H9 (cell line): Measurements from ENCODE around the gene BICDL2. TPM values are rescaled to one million over a fixed set of nuclear protein-coding genes. Genes with fewer than 3 reads are reported as not detected.
"Not testable (repeated sequence)": the region's sequence is repeated elsewhere in the genome, so short reads cannot be mapped to it uniquely, and the experiment has no call there.

Experiments
- DNase-seq: peaks from one replicate; pipeline ENCODE4 v3.0.0-alpha.2; 2017
- H2AFZ ChIP-seq: one replicate; pipeline ENCODE4 v1.6.1; 2013; ENCODE audit warnings: mild to moderate bottlenecking, low read length, control low read depth, moderate library complexity
- H2AK5ac ChIP-seq: 2 replicates; pipeline ENCODE4 v1.6.1; 2013; ENCODE audit warnings: low read length, control low read depth, mixed read lengths; ENCODE audit not compliant: insufficient read length
- H2BK120ac ChIP-seq: one replicate; pipeline ENCODE4 v1.6.1; 2013; ENCODE audit warnings: low read depth, mild to moderate bottlenecking, low read length, control low read depth, inconsistent platforms; ENCODE audit not compliant: poor library complexity, severe bottlenecking
- H2BK12ac ChIP-seq: 2 replicates; pipeline ENCODE4 v1.6.1; 2013; ENCODE audit warnings: low read length, control low read depth, mixed read lengths, low read depth; ENCODE audit not compliant: insufficient read length
- H2BK15ac ChIP-seq: 2 replicates; pipeline ENCODE4 v1.6.1; 2013; ENCODE audit warnings: low read depth, low read length, control low read depth
- H2BK20ac ChIP-seq: one replicate; pipeline ENCODE4 v1.6.1; 2013; ENCODE audit warnings: low read depth, mild to moderate bottlenecking, low read length, control low read depth, inconsistent platforms; ENCODE audit not compliant: poor library complexity, severe bottlenecking
- H2BK5ac ChIP-seq: 2 replicates; pipeline ENCODE4 v1.6.1; 2013; ENCODE audit warnings: low read length, control low read depth, mixed read lengths; ENCODE audit not compliant: insufficient read length
- H3K14ac ChIP-seq: 2 replicates; pipeline ENCODE4 v1.6.1; 2013; ENCODE audit warnings: low read length, control low read depth; ENCODE audit not compliant: insufficient read depth
- H3K18ac ChIP-seq: 2 replicates; pipeline ENCODE4 v1.6.1; 2013; ENCODE audit warnings: low read depth, mild to moderate bottlenecking, mixed read lengths, low read length, control low read depth; ENCODE audit not compliant: insufficient read length
- H3K23ac ChIP-seq: 2 replicates; pipeline ENCODE4 v1.6.1; 2013; ENCODE audit warnings: low read length, control low read depth, mixed read lengths, low read depth; ENCODE audit not compliant: insufficient read length
- H3K23me2 ChIP-seq: 2 replicates; pipeline ENCODE4 v1.6.1; 2013; ENCODE audit warnings: low read depth, mild to moderate bottlenecking, mixed read lengths, low read length, control low read depth; ENCODE audit not compliant: insufficient read length, poor library complexity, severe bottlenecking
- H3K27ac ChIP-seq: 2 replicates; pipeline ENCODE4 v1.5.1; 2013; ENCODE audit warnings: low read length, control low read depth, mixed read lengths, low read depth; ENCODE audit not compliant: insufficient read length
- H3K27me3 ChIP-seq: 2 replicates; pipeline ENCODE4 v1.6.1; 2013; ENCODE audit warnings: low read length, control low read depth, inconsistent platforms; ENCODE audit not compliant: insufficient read depth
- H3K4ac ChIP-seq: 2 replicates; pipeline ENCODE4 v1.6.1; 2013; ENCODE audit warnings: low read depth, mild to moderate bottlenecking, control low read depth, inconsistent platforms, low read length, moderate library complexity
- H3K4me1 ChIP-seq: 2 replicates; pipeline ENCODE4 v1.6.1; 2013; ENCODE audit warnings: low read length, control low read depth, inconsistent platforms; ENCODE audit not compliant: insufficient read depth
- H3K4me2 ChIP-seq: 2 replicates; pipeline ENCODE4 v1.6.1; 2013; ENCODE audit warnings: low read length, control low read depth, mixed read lengths; ENCODE audit not compliant: insufficient read length, insufficient read depth
- H3K56ac ChIP-seq: 2 replicates; pipeline ENCODE4 v1.6.1; 2013; ENCODE audit warnings: low read depth, mild to moderate bottlenecking, mixed read lengths, low read length, control low read depth; ENCODE audit not compliant: insufficient read length
- H3K79me1 ChIP-seq: 2 replicates; pipeline ENCODE4 v1.6.1; 2013; ENCODE audit warnings: low read depth, mild to moderate bottlenecking, moderate library complexity, low read length, control low read depth, inconsistent platforms; ENCODE audit not compliant: insufficient read depth, poor library complexity, severe bottlenecking
- H3K79me2 ChIP-seq: 2 replicates; pipeline ENCODE4 v1.6.1; 2013; ENCODE audit warnings: low read length, control low read depth, inconsistent platforms; ENCODE audit not compliant: insufficient read depth
- H3K9ac ChIP-seq: 2 replicates; pipeline ENCODE4 v1.6.1; 2013; ENCODE audit warnings: low read length, control low read depth, mixed read lengths; ENCODE audit not compliant: insufficient read length; ENCODE audit errors: extremely low read depth
- H3K9me3 ChIP-seq: one replicate; pipeline ENCODE4 v1.6.1; 2013; ENCODE audit warnings: low read depth, low read length, inconsistent platforms; ENCODE audit not compliant: control insufficient read depth
- H3T11ph ChIP-seq: one replicate; pipeline ENCODE4 v1.6.1; 2013; ENCODE audit warnings: mild to moderate bottlenecking, low read length, control low read depth, inconsistent platforms
- H4K20me1 ChIP-seq: one replicate; pipeline ENCODE4 v1.6.1; 2013; ENCODE audit not compliant: control insufficient read depth, insufficient read length, insufficient read depth
- H4K5ac ChIP-seq: 2 replicates; pipeline ENCODE4 v1.6.1; 2013; ENCODE audit warnings: low read depth, mild to moderate bottlenecking, mixed read lengths, low read length, control low read depth; ENCODE audit not compliant: insufficient read length
- H4K8ac ChIP-seq: replicated peaks from 2 replicates; pipeline ENCODE4 v1.6.1; 2013; ENCODE audit warnings: low read length, control low read depth, mixed read lengths, low read depth; ENCODE audit not compliant: insufficient read length
- H4K91ac ChIP-seq: 2 replicates; pipeline ENCODE4 v1.6.1; 2013; ENCODE audit warnings: low read depth, mild to moderate bottlenecking, moderate library complexity, mixed read lengths, low read length, control low read depth; ENCODE audit not compliant: insufficient read length
- H3K27ac Mint-ChIP-seq, 3 experiments: 2 replicates in 2 of 3; 3 replicates in 1 of 3; pipeline ENCODE4 v1.8.0; 2020 to 2021; ENCODE audit warnings: mixed read lengths in 3 of 3, mild to moderate bottlenecking in 1 of 3, moderate library complexity in 1 of 3
- H3K27me3 Mint-ChIP-seq: 2 replicates; pipeline ENCODE4 v1.8.0; 2021; ENCODE audit warnings: low read depth, mild to moderate bottlenecking, moderate library complexity, mixed read lengths
- H3K36me3 Mint-ChIP-seq, 3 experiments: 2 replicates in 2 of 3; 3 replicates in 1 of 3; pipeline ENCODE4 v1.8.0; 2020 to 2021; ENCODE audit warnings: low read depth in 3 of 3, mixed read lengths in 3 of 3; ENCODE audit not compliant: insufficient read depth in 1 of 3
- H3K4me1 Mint-ChIP-seq, 2 experiments: 2 replicates each; pipeline ENCODE4 v1.8.0; 2020; ENCODE audit warnings: mixed read lengths in 2 of 2
- H3K4me3 Mint-ChIP-seq, 2 experiments: 2 replicates in 1 of 2; 3 replicates in 1 of 2; pipeline ENCODE4 v1.8.0; 2020 to 2021; ENCODE audit warnings: mild to moderate bottlenecking in 2 of 2, mixed read lengths in 2 of 2, moderate library complexity in 1 of 2
- H3K9me3 Mint-ChIP-seq, 2 experiments: 2 replicates in 1 of 2; 3 replicates in 1 of 2; pipeline ENCODE4 v1.8.0; 2020; ENCODE audit warnings: mild to moderate bottlenecking in 2 of 2, mixed read lengths in 2 of 2, moderate library complexity in 1 of 2
- WGBS: extraction: QIAGEN DNeasy Blood & Tissue Kit; methylation state at CpG from one replicate; pipeline ENCODE4 v1.1.7; 2013; ENCODE audit warnings: missing lambda C conversion rate, low lambda C conversion rate, mixed read lengths; ENCODE audit not compliant: insufficient read length; ENCODE audit errors: extremely low coverage; 5-methylcytosine and 5-hydroxymethylcytosine counted together
- total RNA-seq: library from RNA; stranded (reverse); gene quantifications from 2 replicates; pipeline ENCODE4 v1.2.1, GENCODE V29; 2021

BICDL2 gene
- total RNA-seq, 1 experiment from 2014 or later: 13.5 TPM

DNA sequence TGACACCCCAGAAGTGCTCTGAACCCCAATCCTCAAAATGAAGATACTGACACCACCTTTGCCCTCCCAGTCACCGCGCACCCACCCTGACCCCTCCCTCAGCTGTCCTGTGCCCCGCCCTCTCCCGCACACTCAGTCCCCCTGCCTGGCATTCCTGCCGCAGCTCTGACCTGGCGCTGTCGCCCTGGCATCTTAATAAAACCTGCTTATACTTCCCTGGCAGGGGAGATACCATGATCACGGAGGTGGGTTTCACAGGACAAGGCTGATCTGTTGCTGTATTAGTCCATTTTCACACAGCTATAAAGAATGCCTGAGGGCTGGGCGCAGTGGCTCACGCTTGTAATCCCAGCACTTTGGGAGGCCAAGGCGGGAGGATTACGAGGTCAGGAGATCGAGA, 45.2 kb upstream of the BICDL2 start:
- not testable (repeated sequence) for H4K91ac ChIP-seq, H2AFZ ChIP-seq, H3K27me3 Mint-ChIP-seq, H4K5ac ChIP-seq, H2BK20ac ChIP-seq, H2BK5ac ChIP-seq, H3K27ac ChIP-seq, H2BK12ac ChIP-seq, H3T11ph ChIP-seq, H3K4me1 ChIP-seq, H3K18ac ChIP-seq, H3K23ac ChIP-seq, H2BK15ac ChIP-seq, H3K4me2 ChIP-seq, H3K79me1 ChIP-seq, H4K8ac ChIP-seq, H3K4me3 Mint-ChIP-seq, H2AK5ac ChIP-seq, H3K9me3 ChIP-seq, H2BK120ac ChIP-seq, H3K9ac ChIP-seq, H3K23me2 ChIP-seq, H3K27me3 ChIP-seq, DNase-seq, H3K4me1 Mint-ChIP-seq, H3K79me2 ChIP-seq, H3K56ac ChIP-seq, H3K27ac Mint-ChIP-seq, H3K9me3 Mint-ChIP-seq, H3K4ac ChIP-seq, H4K20me1 ChIP-seq, H3K14ac ChIP-seq
- WGBS: no CpG with 5 or more reads among the region's 13 CpGs
- H3K36me3 Mint-ChIP-seq: peaks cover 0 to 36% (median 3%) of the 10 kb centered on the region in 3 experiments; a peak in 3 of 7 replicates
